ENCODE results near the gene ACAD11.

- TF ChIP-seq POLR2A (IDR thresholded peaks at IDR 0.05; ENCODE audit: low read length): no peak
- TF ChIP-seq GATA1 (IDR thresholded peaks at IDR 0.05; ENCODE audit: low read depth, low read length): no peak
Observed at GRCh38 chr3:132509096-132509495, 150.5 kb downstream of the ACAD11 start.
